HepG2 (cell line): ENCODE data around the gene ADGRF5. TPM values are rescaled to one million over a fixed set of nuclear protein-coding genes. Genes with fewer than 3 reads are reported as not detected.

Source experiments
- ATAC-seq: fragments of 200-7000 bp; cut with Tn5 transposase; 3 replicates; pipeline ENCODE4 v1.9.1; 2020; ENCODE audit warnings: mild to moderate bottlenecking, moderate library complexity
- BruUV-seq: library from RNA; stranded (reverse); fragments of 400-500 nt; replicated peaks from 2 replicates; lab custom pipeline; 2021; lab: Mats Ljungman, UMichigan
- CTCF ChIA-PET: fragments of 300-600 bp; formaldehyde crosslinking; extraction: SDS; loops from one replicate; lab custom pipeline; 2021; ENCODE audit warnings: low total read pairs, inconsistent platforms, low intra/inter-chr PET ratio; lab: Yijun Ruan, JAX
- POLR2A ChIA-PET: fragments of 350-600 bp; sonication (Branson Sonifier 250); formaldehyde crosslinking; loops from one replicate; lab custom pipeline; 2020; ENCODE audit warnings: antibody characterized with exemption, inconsistent platforms; lab: Yijun Ruan, JAX
- DNase-seq: peaks from one replicate; pipeline ENCODE4 v3.0.0-alpha.2; 2015; ENCODE audit warnings: low spot score
- FAIRE-seq: peaks from 3 replicates; lab custom pipeline; 2011; peaks lifted over from hg19 to GRCh38; lab: Jason Lieb, UNC
- H2AFZ ChIP-seq: one replicate; pipeline ENCODE4 v1.6.1; 2011; ENCODE audit warnings: low read length, inconsistent platforms
- H3K27ac ChIP-seq: fragments of 300-600 bp; 3 replicates; pipeline ENCODE4 v1.8.0; 2011; ENCODE audit warnings: mixed run types, mild to moderate bottlenecking, mixed read lengths, low read length, inconsistent platforms; ENCODE audit not compliant: insufficient read depth; ENCODE audit errors: extremely low read length
- H3K27me3 ChIP-seq, 2 experiments: fragments of 200-600 bp in 1 of 2; 2 replicates in 1 of 2; 3 replicates in 1 of 2; pipeline versions ENCODE4 v1.6.0 to v1.8.0; 2011; ENCODE audit warnings: low read length in 2 of 2, mild to moderate bottlenecking in 2 of 2, moderate library complexity in 2 of 2, inconsistent platforms in 1 of 2; ENCODE audit not compliant: insufficient read depth in 2 of 2, control insufficient read depth in 1 of 2
- H3K36me3 ChIP-seq, 2 experiments: fragments of 200-600 bp in 1 of 2; replicated peaks in 1 of 2; 2 replicates in 1 of 2; 3 replicates in 1 of 2; pipeline versions ENCODE4 v1.5.1 to v1.8.0; 2011; ENCODE audit warnings: low read length in 2 of 2, inconsistent platforms in 1 of 2; ENCODE audit not compliant: insufficient read depth in 2 of 2, control insufficient read depth in 1 of 2
- H3K4me1 ChIP-seq: 2 replicates; pipeline ENCODE4 v1.5.1; 2012; ENCODE audit warnings: low read length, inconsistent platforms; ENCODE audit not compliant: insufficient read depth
- H3K4me2 ChIP-seq: 2 replicates; pipeline ENCODE4 v1.6.0; 2011; ENCODE audit warnings: low read depth, low read length, inconsistent platforms
- H3K4me3 ChIP-seq, 3 experiments: fragments of 200-600 bp in 1 of 3; sonication (generic), shearing (Covaris generic) in 1 of 3; replicated peaks in 1 of 3; 2 replicates each; pipeline ENCODE4 v1.5.1; 2011 to 2016; ENCODE audit warnings: low read length in 3 of 3, inconsistent platforms in 2 of 3, low read depth in 2 of 3, mild to moderate bottlenecking in 2 of 3, control low read depth in 1 of 3, mixed read lengths in 1 of 3; ENCODE audit not compliant: insufficient read depth in 1 of 3
- H3K79me2 ChIP-seq: one replicate; pipeline ENCODE4 v1.6.1; 2011; ENCODE audit warnings: low read length, inconsistent platforms; ENCODE audit not compliant: insufficient read depth
- H3K9ac ChIP-seq: 2 replicates; pipeline ENCODE4 v1.6.0; 2011; ENCODE audit warnings: mild to moderate bottlenecking, low read depth, low read length, inconsistent platforms; ENCODE audit not compliant: insufficient read depth
- H3K9me3 ChIP-seq: 2 replicates; pipeline ENCODE4 v1.5.1; 2012; ENCODE audit warnings: mild to moderate bottlenecking, low read length
- H4K20me1 ChIP-seq: 2 replicates; pipeline ENCODE4 v1.6.0; 2011; ENCODE audit warnings: inconsistent platforms, mild to moderate bottlenecking, low read length, moderate library complexity; ENCODE audit not compliant: insufficient read depth
- CCDC6 ChIP-seq: sonication (generic); formaldehyde crosslinking; IDR thresholded peaks from 2 replicates; pipeline ENCODE4 v1.8.1; 2022; ENCODE audit warnings: mild to moderate bottlenecking, missing genetic modification reagents, moderate library complexity
- FOXC1 ChIP-seq: sonication (generic); formaldehyde crosslinking; IDR thresholded peaks from 2 replicates; pipeline ENCODE4 v1.8.0; 2022; ENCODE audit warnings: mild to moderate bottlenecking, missing genetic modification reagents, borderline replicate concordance
- NFYB ChIP-seq: sonication (generic); formaldehyde crosslinking; IDR thresholded peaks from 2 replicates; pipeline ENCODE4 v1.4.0; 2020; ENCODE audit warnings: missing genetic modification reagents
- SMAD9 ChIP-seq: sonication (generic); formaldehyde crosslinking; IDR thresholded peaks from 2 replicates; pipeline ENCODE4 v1.5.1; 2020; ENCODE audit warnings: mild to moderate bottlenecking, missing genetic modification reagents
- SP4 ChIP-seq: sonication (generic); formaldehyde crosslinking; IDR thresholded peaks from 2 replicates; pipeline ENCODE4 v1.8.1; 2023; ENCODE audit warnings: mild to moderate bottlenecking, missing genetic modification reagents
- SRY ChIP-seq: sonication (generic); formaldehyde crosslinking; IDR thresholded peaks from 2 replicates; pipeline ENCODE4 v1.8.0; 2022; ENCODE audit warnings: mild to moderate bottlenecking, missing genetic modification reagents
- TAF1 ChIP-seq: sonication (generic); formaldehyde crosslinking; IDR thresholded peaks from 2 replicates; pipeline ENCODE4 v1.4.0; 2020; ENCODE audit warnings: missing genetic modification reagents
- ZNF253 ChIP-seq: sonication (generic); formaldehyde crosslinking; IDR thresholded peaks from 2 replicates; pipeline ENCODE4 v1.8.0; 2022; ENCODE audit warnings: mild to moderate bottlenecking, missing genetic modification reagents, borderline replicate concordance
- ZNF256 ChIP-seq: sonication (generic); formaldehyde crosslinking; conservative IDR thresholded peaks from 2 replicates; pipeline ENCODE4 v1.4.0; 2020; ENCODE audit warnings: missing genetic modification reagents
- ZNF605 ChIP-seq: sonication (generic); formaldehyde crosslinking; IDR thresholded peaks from 2 replicates; pipeline ENCODE4 v1.8.0; 2022; ENCODE audit warnings: mild to moderate bottlenecking, missing genetic modification reagents
- ZNF670 ChIP-seq: sonication (generic); formaldehyde crosslinking; IDR thresholded peaks from 2 replicates; pipeline ENCODE4 v1.8.0; 2022; ENCODE audit warnings: mild to moderate bottlenecking, missing genetic modification reagents, borderline replicate concordance
- ZNF792 ChIP-seq: IDR thresholded peaks from 2 replicates; pipeline ENCODE4 v1.6.1; 2016
- ZSCAN25 ChIP-seq: sonication (generic); formaldehyde crosslinking; IDR thresholded peaks from 2 replicates; pipeline ENCODE4 v1.8.0; 2022; ENCODE audit warnings: mild to moderate bottlenecking, missing genetic modification reagents
- in situ Hi-C: cut with HindIII; loops from 2 replicates; pipeline ENCODE4 v1.10.0; 2017; ENCODE audit warnings: low pct_unique_long_range_greater_than_20kb; ENCODE audit not compliant: extremely low pct_ligation_motif_present
- intact Hi-C: fragments of 100-400 bp; cut with micrococcal nuclease; formaldehyde crosslinking; loops from one replicate; pipeline ENCODE4 v1.10.0; 2022; ENCODE audit not compliant: unreplicated experiment
- polyA plus RNA-seq, 8 experiments: library from polyadenylated mRNA; depleted of rRNA in 3 of 8; stranded (reverse) in 7 of 8; unstranded in 1 of 8; fragments of >200 nt; fragmentation: Illumina TruSeq in 4 of 8; extraction: Trizol in 4 of 8; gene quantifications; 2 replicates each; pipeline versions ENCODE4 v1.2.1 to v1.2.3, GENCODE V29; 2011 to 2016; ENCODE audit warnings: low read depth in 4 of 8, missing spikeins in 1 of 8, mixed read lengths in 1 of 8; ENCODE audit not compliant: insufficient read depth in 1 of 8
- total RNA-seq, 5 experiments: library from RNA; depleted of rRNA; stranded (reverse); fragments of >200 nt; fragmentation: Illumina TruSeq; extraction: Trizol; gene quantifications; 2 replicates each; pipeline ENCODE4 v1.2.3, GENCODE V29; 2016; ENCODE audit warnings: low read depth in 1 of 5
- TF ChIP-seq, protein P1 (sequence below): sonication (generic); formaldehyde crosslinking; IDR thresholded peaks from 2 replicates; pipeline ENCODE4 v1.5.1; 2020; ENCODE audit warnings: missing genetic modification reagents, mild to moderate bottlenecking, borderline replicate concordance
- TF ChIP-seq, protein P2 (sequence below): sonication (generic); formaldehyde crosslinking; IDR thresholded peaks from 2 replicates; pipeline ENCODE4 v1.4.0; 2020; ENCODE audit warnings: missing genetic modification reagents, mild to moderate bottlenecking, borderline replicate concordance
- TF ChIP-seq, protein P3 (sequence below): sonication (generic); formaldehyde crosslinking; IDR thresholded peaks from 2 replicates; pipeline ENCODE4 v1.5.1; 2020; ENCODE audit warnings: mild to moderate bottlenecking, missing genetic modification reagents
- TF ChIP-seq, protein P4 (sequence below): sonication (generic); formaldehyde crosslinking; IDR thresholded peaks from 2 replicates; pipeline ENCODE4 v1.4.0; 2020; ENCODE audit warnings: missing genetic modification reagents; ENCODE audit errors: not compliant biosample characterization
- TF ChIP-seq, protein P5 (sequence below): sonication (generic); formaldehyde crosslinking; IDR thresholded peaks from 2 replicates; pipeline ENCODE4 v1.4.0; 2020; ENCODE audit warnings: missing genetic modification reagents

ADGRF5 gene
- total and polyA plus RNA-seq, 2 of the 13 experiments (the other 11 are each of a cell fraction or from before 2014, with no cell fraction given), result not detected

DNA sequence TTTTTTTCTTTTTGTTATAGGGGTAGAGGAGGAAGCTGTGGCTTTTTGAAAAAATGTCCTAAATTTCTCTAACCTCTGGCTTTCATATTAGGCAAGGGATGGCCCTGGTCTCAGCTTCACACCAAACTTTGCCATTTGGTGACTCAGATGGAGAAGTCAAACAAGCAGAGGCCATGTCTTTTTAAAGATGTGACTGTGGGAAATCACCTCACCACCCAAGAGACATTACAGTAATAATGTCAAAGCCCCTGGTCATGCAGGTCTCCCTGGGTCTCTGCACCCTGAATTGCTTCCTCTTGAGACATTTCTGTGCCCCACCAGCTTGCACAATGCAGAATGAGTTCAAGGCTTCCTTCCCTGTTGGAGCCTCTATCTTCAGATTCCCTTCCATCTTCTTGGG lies 39.5 kb upstream of the ADGRF5 start:
- H4K20me1 ChIP-seq, result no peaks in the 10 kb centered on the region
- ChIA-PET POLR2A (no interaction called here), CTCF (no interaction called here)
- FAIRE-seq (no peak), ATAC-seq (no peak), DNase-seq (no peak)
- intact Hi-C loops (no loop called here), in situ Hi-C loops (no loop called here)
- BruUV-seq, result no TSS peak
- no peak overlapping the region for H3K4me3 ChIP-seq
- H2AFZ ChIP-seq, result no peak overlapping the region
- no peaks in the 10 kb centered on the region for H3K9me3 ChIP-seq
- H3K9ac ChIP-seq, result no peak overlapping the region
- no peaks in the 10 kb centered on the region for H3K4me1 ChIP-seq
- H3K79me2 ChIP-seq, result no peaks in the 10 kb centered on the region
- H3K36me3 ChIP-seq, result no peaks in the 10 kb centered on the region
- H3K4me2 ChIP-seq, result no peak overlapping the region
- peaks cover 5 to 38% of the 10 kb centered on the region in 2 experiments for H3K27me3 ChIP-seq
- H3K27ac ChIP-seq, result no peak overlapping the region
- TF ChIP-seq ZNF253 (CRISPR knock-in tag) (no peak), SRY (no peak), TAF1 (CRISPR knock-in tag) (no peak), ZNF670 (no peak), SP4 (CRISPR knock-in tag) (no peak), ZNF605 (CRISPR knock-in tag) (no peak), ZNF256 (CRISPR knock-in tag) (no peak), ZNF792 (CRISPR knock-in tag) (no peak), CCDC6 (no peak), FOXC1 (CRISPR knock-in tag) (no peak), SMAD9 (CRISPR knock-in tag) (no peak), ZSCAN25 (CRISPR knock-in tag) (no peak), NFYB (CRISPR knock-in tag) (no peak)
- TF ChIP-seq, protein P1, sequence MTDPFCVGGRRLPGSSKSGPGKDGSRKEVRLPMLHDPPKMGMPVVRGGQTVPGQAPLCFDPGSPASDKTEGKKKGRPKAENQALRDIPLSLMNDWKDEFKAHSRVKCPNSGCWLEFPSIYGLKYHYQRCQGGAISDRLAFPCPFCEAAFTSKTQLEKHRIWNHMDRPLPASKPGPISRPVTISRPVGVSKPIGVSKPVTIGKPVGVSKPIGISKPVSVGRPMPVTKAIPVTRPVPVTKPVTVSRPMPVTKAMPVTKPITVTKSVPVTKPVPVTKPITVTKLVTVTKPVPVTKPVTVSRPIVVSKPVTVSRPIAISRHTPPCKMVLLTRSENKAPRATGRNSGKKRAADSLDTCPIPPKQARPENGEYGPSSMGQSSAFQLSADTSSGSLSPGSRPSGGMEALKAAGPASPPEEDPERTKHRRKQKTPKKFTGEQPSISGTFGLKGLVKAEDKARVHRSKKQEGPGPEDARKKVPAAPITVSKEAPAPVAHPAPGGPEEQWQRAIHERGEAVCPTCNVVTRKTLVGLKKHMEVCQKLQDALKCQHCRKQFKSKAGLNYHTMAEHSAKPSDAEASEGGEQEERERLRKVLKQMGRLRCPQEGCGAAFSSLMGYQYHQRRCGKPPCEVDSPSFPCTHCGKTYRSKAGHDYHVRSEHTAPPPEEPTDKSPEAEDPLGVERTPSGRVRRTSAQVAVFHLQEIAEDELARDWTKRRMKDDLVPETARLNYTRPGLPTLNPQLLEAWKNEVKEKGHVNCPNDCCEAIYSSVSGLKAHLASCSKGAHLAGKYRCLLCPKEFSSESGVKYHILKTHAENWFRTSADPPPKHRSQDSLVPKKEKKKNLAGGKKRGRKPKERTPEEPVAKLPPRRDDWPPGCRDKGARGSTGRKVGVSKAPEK (CRISPR knock-in tag), result no peak
- TF ChIP-seq, protein P2, sequence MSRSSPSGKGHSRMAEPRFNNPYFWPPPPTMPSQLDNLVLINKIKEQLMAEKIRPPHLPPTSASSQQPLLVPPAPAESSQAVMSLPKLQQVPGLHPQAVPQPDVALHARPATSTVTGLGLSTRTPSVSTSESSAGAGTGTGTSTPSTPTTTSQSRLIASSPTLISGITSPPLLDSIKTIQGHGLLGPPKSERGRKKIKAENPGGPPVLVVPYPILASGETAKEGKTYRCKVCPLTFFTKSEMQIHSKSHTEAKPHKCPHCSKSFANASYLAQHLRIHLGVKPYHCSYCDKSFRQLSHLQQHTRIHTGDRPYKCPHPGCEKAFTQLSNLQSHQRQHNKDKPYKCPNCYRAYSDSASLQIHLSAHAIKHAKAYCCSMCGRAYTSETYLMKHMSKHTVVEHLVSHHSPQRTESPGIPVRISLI, result no peak
- TF ChIP-seq, protein P3, sequence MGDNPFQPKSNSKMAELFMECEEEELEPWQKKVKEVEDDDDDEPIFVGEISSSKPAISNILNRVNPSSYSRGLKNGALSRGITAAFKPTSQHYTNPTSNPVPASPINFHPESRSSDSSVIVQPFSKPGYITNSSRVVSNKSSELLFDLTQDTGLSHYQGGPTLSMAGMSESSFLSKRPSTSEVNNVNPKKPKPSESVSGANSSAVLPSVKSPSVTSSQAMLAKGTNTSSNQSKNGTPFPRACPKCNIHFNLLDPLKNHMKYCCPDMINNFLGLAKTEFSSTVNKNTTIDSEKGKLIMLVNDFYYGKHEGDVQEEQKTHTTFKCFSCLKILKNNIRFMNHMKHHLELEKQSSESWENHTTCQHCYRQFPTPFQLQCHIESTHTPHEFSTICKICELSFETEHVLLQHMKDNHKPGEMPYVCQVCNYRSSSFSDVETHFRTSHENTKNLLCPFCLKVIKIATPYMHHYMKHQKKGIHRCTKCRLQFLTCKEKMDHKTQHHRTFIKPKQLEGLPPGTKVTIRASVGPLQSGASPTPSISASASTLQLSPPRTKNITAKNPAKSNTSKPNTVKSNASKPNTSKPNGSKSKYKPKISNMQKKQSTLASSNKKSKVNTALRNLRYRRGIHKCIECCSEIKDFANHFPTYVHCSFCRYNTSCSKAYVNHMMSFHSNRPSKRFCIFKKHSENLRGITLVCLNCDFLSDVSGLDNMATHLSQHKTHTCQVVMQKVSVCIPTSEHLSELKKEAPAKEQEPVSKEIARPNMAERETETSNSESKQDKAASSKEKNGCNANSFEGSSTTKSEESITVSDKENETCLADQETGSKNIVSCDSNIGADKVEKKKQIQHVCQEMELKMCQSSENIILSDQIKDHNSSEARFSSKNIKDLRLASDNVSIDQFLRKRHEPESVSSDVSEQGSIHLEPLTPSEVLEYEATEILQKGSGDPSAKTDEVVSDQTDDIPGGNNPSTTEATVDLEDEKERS (CRISPR knock-in tag), result no peak
- TF ChIP-seq, protein P4, sequence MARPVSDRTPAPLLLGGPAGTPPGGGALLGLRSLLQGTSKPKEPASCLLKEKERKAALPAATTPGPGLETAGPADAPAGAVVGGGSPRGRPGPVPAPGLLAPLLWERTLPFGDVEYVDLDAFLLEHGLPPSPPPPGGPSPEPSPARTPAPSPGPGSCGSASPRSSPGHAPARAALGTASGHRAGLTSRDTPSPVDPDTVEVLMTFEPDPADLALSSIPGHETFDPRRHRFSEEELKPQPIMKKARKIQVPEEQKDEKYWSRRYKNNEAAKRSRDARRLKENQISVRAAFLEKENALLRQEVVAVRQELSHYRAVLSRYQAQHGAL (CRISPR knock-in tag), result no peak
- TF ChIP-seq, protein P5, sequence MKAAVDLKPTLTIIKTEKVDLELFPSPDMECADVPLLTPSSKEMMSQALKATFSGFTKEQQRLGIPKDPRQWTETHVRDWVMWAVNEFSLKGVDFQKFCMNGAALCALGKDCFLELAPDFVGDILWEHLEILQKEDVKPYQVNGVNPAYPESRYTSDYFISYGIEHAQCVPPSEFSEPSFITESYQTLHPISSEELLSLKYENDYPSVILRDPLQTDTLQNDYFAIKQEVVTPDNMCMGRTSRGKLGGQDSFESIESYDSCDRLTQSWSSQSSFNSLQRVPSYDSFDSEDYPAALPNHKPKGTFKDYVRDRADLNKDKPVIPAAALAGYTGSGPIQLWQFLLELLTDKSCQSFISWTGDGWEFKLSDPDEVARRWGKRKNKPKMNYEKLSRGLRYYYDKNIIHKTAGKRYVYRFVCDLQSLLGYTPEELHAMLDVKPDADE (CRISPR knock-in tag), result no peak
